ENCODE measurements around the gene ANXA9.

Gene ANXA9

GRCh38 chr1:151035167-151035566 is 53.1 kb downstream of the ANXA9 start:
- H3K9me3 ChIP-seq (ENCODE audit: control insufficient read depth, low read length) = no peaks in the 10 kb centered on the region
- H3K4me3 ChIP-seq (ENCODE audit: low read length) = no peak overlapping the region
- no peaks in the 10 kb centered on the region for H3K4me1 ChIP-seq (ENCODE audit: control insufficient read depth, insufficient read depth, low read length)
- H3K9ac ChIP-seq (ENCODE audit: low read length) = no peak overlapping the region
- H3K36me3 ChIP-seq (ENCODE audit: control insufficient read depth, insufficient read depth, low read length, severe bottlenecking) = peaks cover 36% of the 10 kb centered on the region
- DNase-seq (ENCODE audit: low read depth) = no peak
- no peaks in the 10 kb centered on the region for H3K27me3 ChIP-seq (replicated peaks; ENCODE audit: control insufficient read depth, insufficient read depth, low read length)

- Histone ChIP-seq H3K4me1 (ENCODE audit: control insufficient read depth, insufficient read depth, low read length) (no peaks in the 10 kb centered on the region), H3K9me3 (ENCODE audit: control insufficient read depth, low read length) (no peaks in the 10 kb centered on the region), H3K4me3 (ENCODE audit: low read length) (no peak within 1 kb of the TSS), H3K36me3 (ENCODE audit: control insufficient read depth, insufficient read depth, low read length, severe bottlenecking) (peaks cover 29% of the 10 kb centered on the region), H3K27me3 (replicated peaks; ENCODE audit: control insufficient read depth, insufficient read depth, low read length) (no peaks in the 10 kb centered on the region), H3K9ac (ENCODE audit: low read length) (no peak within 1 kb of the TSS)
- no peak for DNase-seq (ENCODE audit: low read depth)
Measured at GRCh38 chr1:151036356-151036755, 54.3 kb downstream of the ANXA9 start, which contains the start of gene BNIPL. BNIPL (plus strand) TSS chr1:151036586; CDS start chr1:151036726, 140 bp downstream.

- Histone ChIP-seq H3K9me3 (ENCODE audit: control insufficient read depth, low read length) (no peaks in the 10 kb centered on the region), H3K4me3 (ENCODE audit: low read length) (no peak overlapping the region), H3K36me3 (ENCODE audit: control insufficient read depth, insufficient read depth, low read length, severe bottlenecking) (peaks cover 24% of the 10 kb centered on the region), H3K27me3 (replicated peaks; ENCODE audit: control insufficient read depth, insufficient read depth, low read length) (no peaks in the 10 kb centered on the region), H3K4me1 (ENCODE audit: control insufficient read depth, insufficient read depth, low read length) (no peaks in the 10 kb centered on the region), H3K9ac (ENCODE audit: low read length) (no peak overlapping the region)
- no peak for DNase-seq (ENCODE audit: low read depth)
Measured at GRCh38 chr1:151037032-151037431, 54.9 kb downstream of the ANXA9 start.

GRCh38 chr1:151039521-151039920 is 57.4 kb downstream of the ANXA9 start:
- no peak overlapping the region for H3K9ac ChIP-seq (ENCODE audit: low read length)
- no peak for DNase-seq (ENCODE audit: low read depth)
- H3K36me3 ChIP-seq (ENCODE audit: control insufficient read depth, insufficient read depth, low read length, severe bottlenecking) = peaks cover 14% of the 10 kb centered on the region
- no peaks in the 10 kb centered on the region for H3K27me3 ChIP-seq (replicated peaks; ENCODE audit: control insufficient read depth, insufficient read depth, low read length)
- H3K9me3 ChIP-seq (ENCODE audit: control insufficient read depth, low read length) = no peaks in the 10 kb centered on the region
- H3K4me3 ChIP-seq (ENCODE audit: low read length) = no peak overlapping the region
- no peaks in the 10 kb centered on the region for H3K4me1 ChIP-seq (ENCODE audit: control insufficient read depth, insufficient read depth, low read length)

GRCh38 chr1:151043163-151043562 is 61.1 kb downstream of the ANXA9 start:
- H3K36me3 ChIP-seq (ENCODE audit: control insufficient read depth, insufficient read depth, low read length, severe bottlenecking) = peaks cover 5% of the 10 kb centered on the region
- no peaks in the 10 kb centered on the region for H3K9me3 ChIP-seq (ENCODE audit: control insufficient read depth, low read length)
- H3K4me3 ChIP-seq (ENCODE audit: low read length) = no peak overlapping the region
- DNase-seq (ENCODE audit: low read depth) = no peak
- no peaks in the 10 kb centered on the region for H3K27me3 ChIP-seq (replicated peaks; ENCODE audit: control insufficient read depth, insufficient read depth, low read length)
- H3K9ac ChIP-seq (ENCODE audit: low read length) = no peak overlapping the region
- H3K4me1 ChIP-seq (ENCODE audit: control insufficient read depth, insufficient read depth, low read length) = peaks cover 7% of the 10 kb centered on the region

Measured in adipocyte (in vitro differentiated cells).